ENCODE measurements around the gene AP5S1. TPM values are rescaled to one million over a fixed set of nuclear protein-coding genes. Genes with fewer than 3 reads are reported as not detected.

AP5S1 gene
- total and polyA plus RNA-seq, 2 of the 13 experiments (the other 11 are each of a cell fraction or from before 2014, with no cell fraction given) = 7.9 to 23.2 TPM

DNA sequence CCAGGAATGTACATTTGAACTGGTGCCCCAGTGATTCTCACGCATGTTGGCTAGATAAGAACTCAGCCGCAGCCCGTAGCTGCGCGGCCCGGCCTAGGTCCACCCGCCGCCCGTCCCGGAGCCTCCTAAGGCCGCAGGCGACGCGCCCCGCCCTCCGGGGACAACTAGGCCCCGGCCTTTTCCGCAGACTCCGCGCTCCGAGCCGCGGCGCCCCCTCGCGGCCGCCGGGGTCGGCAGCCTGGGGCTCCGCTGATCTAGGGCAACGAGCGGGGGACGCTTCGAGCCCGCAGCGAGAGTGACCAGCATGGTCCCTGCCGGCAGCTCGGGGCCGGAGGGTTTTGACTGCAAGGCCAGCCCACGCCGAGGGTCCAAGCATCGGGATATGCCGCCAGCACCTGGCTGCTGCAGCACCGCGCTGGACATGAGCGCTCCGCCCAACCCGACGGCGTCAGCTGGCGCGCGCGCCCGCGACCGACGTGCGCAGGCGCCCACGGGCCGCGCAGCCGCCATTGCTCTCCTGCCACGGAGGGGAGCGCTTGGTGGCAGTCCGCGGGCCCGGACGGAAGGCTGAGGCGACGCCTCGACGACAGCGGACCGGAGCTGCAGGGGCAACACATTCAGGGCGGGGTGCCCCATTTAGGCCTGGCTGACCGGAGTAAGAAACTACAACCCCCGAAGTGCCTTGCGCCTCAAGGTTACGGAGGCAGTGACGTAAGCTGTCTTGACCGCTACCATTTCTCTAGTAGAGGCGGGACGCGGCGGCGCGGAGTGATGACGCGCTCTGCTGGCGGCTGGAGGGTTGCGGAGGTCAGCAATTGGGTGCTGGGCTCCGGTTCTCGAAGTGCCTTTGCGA is at the start of gene AP5S1 (continued):
- TF ChIP-seq, protein P1, sequence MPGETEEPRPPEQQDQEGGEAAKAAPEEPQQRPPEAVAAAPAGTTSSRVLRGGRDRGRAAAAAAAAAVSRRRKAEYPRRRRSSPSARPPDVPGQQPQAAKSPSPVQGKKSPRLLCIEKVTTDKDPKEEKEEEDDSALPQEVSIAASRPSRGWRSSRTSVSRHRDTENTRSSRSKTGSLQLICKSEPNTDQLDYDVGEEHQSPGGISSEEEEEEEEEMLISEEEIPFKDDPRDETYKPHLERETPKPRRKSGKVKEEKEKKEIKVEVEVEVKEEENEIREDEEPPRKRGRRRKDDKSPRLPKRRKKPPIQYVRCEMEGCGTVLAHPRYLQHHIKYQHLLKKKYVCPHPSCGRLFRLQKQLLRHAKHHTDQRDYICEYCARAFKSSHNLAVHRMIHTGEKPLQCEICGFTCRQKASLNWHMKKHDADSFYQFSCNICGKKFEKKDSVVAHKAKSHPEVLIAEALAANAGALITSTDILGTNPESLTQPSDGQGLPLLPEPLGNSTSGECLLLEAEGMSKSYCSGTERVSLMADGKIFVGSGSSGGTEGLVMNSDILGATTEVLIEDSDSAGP (CRISPR knock-in tag; IDR thresholded peaks at IDR 0.05; ENCODE audit: borderline replicate concordance) = peak; percentile 97
- TF ChIP-seq, protein P2, sequence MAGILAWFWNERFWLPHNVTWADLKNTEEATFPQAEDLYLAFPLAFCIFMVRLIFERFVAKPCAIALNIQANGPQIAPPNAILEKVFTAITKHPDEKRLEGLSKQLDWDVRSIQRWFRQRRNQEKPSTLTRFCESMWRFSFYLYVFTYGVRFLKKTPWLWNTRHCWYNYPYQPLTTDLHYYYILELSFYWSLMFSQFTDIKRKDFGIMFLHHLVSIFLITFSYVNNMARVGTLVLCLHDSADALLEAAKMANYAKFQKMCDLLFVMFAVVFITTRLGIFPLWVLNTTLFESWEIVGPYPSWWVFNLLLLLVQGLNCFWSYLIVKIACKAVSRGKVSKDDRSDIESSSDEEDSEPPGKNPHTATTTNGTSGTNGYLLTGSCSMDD (CRISPR knock-in tag; IDR thresholded peaks at IDR 0.05) = peak; percentile 95; the same call in 1 of the 2 replicates
- TF ChIP-seq EED (CRISPR knock-in tag; IDR thresholded peaks at IDR 0.05) (peak; percentile 94), ZFAT (CRISPR knock-in tag; conservative IDR thresholded peaks at IDR 0.05) (peak; percentile 93), ZNF10 (CRISPR knock-in tag; IDR thresholded peaks at IDR 0.05; ENCODE audit: borderline replicate concordance, low read depth) (no peak), MBNL3 (CRISPR knock-in tag; conservative IDR thresholded peaks at IDR 0.05) (no peak), ZNF598 (CRISPR knock-in tag; IDR thresholded peaks at IDR 0.05; ENCODE audit: borderline replicate concordance) (peak; percentile 98; the same call in 1 of the 2 replicates), ZNF20 (CRISPR knock-in tag; IDR thresholded peaks at IDR 0.05) (peak; percentile 94; the same call in 1 of the 2 replicates), ZNF468 (CRISPR knock-in tag; IDR thresholded peaks at IDR 0.05) (peak; percentile 87), CAMTA2 (CRISPR knock-in tag; IDR thresholded peaks at IDR 0.05; ENCODE audit: borderline replicate concordance) (peak; percentile 98), ZNF558 (CRISPR knock-in tag; IDR thresholded peaks at IDR 0.05; ENCODE audit: borderline replicate concordance) (peak; percentile 80; the same call in 1 of the 2 replicates), ZFP41 (CRISPR knock-in tag; IDR thresholded peaks at IDR 0.05; ENCODE audit: borderline replicate concordance) (peak; percentile 87; the same call in 1 of the 2 replicates), EHMT2 (IDR thresholded peaks at IDR 0.05; ENCODE audit: borderline replicate concordance, low read depth, low read length) (no peak), ZNF451 (CRISPR knock-in tag; IDR thresholded peaks at IDR 0.05) (peak; percentile 97), ZSCAN25 (CRISPR knock-in tag; IDR thresholded peaks at IDR 0.05) (peak; percentile 73), HNRNPUL1 (IDR thresholded peaks at IDR 0.05; ENCODE audit: low read depth, low read length) (no peak), ZNF781 (CRISPR knock-in tag; IDR thresholded peaks at IDR 0.05; ENCODE audit: borderline replicate concordance, not compliant biosample characterization) (peak; percentile 94), TBX2 (CRISPR knock-in tag; IDR thresholded peaks at IDR 0.05; ENCODE audit: borderline replicate concordance) (peak; percentile 94)
- TF ChIP-seq, protein P3, sequence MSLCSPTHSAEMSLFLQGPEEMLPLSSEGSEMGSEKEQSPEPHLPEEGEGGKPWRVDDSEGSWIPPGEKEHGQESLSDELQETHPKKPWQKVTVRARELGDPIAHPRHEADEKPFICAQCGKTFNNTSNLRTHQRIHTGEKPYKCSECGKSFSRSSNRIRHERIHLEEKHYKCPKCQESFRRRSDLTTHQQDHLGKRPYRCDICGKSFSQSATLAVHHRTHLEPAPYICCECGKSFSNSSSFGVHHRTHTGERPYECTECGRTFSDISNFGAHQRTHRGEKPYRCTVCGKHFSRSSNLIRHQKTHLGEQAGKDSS (CRISPR knock-in tag; IDR thresholded peaks at IDR 0.05; ENCODE audit: borderline replicate concordance, low read depth) = peak; percentile 84
- TF ChIP-seq, protein P4, sequence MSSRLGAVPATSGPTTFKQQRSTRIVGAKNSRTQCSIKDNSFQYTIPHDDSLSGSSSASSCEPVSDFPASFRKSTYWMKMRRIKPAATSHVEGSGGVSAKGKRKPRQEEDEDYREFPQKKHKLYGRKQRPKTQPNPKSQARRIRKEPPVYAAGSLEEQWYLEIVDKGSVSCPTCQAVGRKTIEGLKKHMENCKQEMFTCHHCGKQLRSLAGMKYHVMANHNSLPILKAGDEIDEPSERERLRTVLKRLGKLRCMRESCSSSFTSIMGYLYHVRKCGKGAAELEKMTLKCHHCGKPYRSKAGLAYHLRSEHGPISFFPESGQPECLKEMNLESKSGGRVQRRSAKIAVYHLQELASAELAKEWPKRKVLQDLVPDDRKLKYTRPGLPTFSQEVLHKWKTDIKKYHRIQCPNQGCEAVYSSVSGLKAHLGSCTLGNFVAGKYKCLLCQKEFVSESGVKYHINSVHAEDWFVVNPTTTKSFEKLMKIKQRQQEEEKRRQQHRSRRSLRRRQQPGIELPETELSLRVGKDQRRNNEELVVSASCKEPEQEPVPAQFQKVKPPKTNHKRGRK (CRISPR knock-in tag; IDR thresholded peaks at IDR 0.05) = 0 out of 2 replicates have a peak, but pooled peaks have one; percentile 31
- TF ChIP-seq, protein P5, sequence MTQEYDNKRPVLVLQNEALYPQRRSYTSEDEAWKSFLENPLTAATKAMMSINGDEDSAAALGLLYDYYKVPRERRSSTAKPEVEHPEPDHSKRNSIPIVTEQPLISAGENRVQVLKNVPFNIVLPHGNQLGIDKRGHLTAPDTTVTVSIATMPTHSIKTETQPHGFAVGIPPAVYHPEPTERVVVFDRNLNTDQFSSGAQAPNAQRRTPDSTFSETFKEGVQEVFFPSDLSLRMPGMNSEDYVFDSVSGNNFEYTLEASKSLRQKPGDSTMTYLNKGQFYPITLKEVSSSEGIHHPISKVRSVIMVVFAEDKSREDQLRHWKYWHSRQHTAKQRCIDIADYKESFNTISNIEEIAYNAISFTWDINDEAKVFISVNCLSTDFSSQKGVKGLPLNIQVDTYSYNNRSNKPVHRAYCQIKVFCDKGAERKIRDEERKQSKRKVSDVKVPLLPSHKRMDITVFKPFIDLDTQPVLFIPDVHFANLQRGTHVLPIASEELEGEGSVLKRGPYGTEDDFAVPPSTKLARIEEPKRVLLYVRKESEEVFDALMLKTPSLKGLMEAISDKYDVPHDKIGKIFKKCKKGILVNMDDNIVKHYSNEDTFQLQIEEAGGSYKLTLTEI (CRISPR knock-in tag; conservative IDR thresholded peaks at IDR 0.05) = no peak

Data from HepG2 (cell line).